Measurements from ENCODE around the gene NAMPT.

Gene NAMPT

DNA sequence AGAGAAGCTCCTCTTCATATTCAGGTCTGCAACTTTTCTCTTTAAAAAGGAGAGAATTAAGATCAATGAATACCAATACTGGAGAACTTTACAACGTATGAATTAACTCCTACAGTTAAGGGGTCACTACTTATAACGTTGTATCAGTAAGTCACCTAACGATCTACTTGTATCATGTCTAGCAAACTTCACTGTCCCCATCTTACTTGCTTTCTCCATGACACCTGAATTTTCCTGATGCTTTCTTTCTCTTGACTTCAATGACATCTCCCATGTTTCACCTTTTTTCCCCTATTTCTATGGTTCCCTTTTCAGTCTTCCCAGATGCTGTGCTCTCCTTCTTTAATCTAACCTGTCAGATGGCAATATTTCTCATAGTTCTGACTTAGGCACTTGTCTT, 19.6 kb downstream of the NAMPT start:
- Histone ChIP-seq H3K9ac (ENCODE audit: low read length) (no peak overlapping the region), H3K4me2 (ENCODE audit: low read length) (no peak overlapping the region), H3K27me3 (ENCODE audit: insufficient read depth, low read length) (no peaks in the 10 kb centered on the region), H3K36me3 (ENCODE audit: insufficient read depth, low read length) (peaks cover 87% of the 10 kb centered on the region), H3K9me3 (ENCODE audit: low read length) (no peaks in the 10 kb centered on the region), H3K79me2 (ENCODE audit: insufficient read depth, low read length) (no peaks in the 10 kb centered on the region), H2AFZ (ENCODE audit: low read length) (no peak overlapping the region), H3K27ac (ENCODE audit: low read depth, low read length, poor library complexity, severe bottlenecking) (no peak overlapping the region), H4K20me1 (ENCODE audit: insufficient read depth, low read length) (no peaks in the 10 kb centered on the region), H3K4me3 (ENCODE audit: low read depth, low read length, poor library complexity, severe bottlenecking) (no peak overlapping the region), H3K4me1 (ENCODE audit: insufficient read depth, low read length, severe bottlenecking) (no peaks in the 10 kb centered on the region), H3F3A (ENCODE audit: insufficient read depth, low read length) (no peaks in the 10 kb centered on the region), H3K9me2 (ENCODE audit: low read depth, low read length) (no peaks in the 10 kb centered on the region)
- TF ChIP-seq CTCF (IDR thresholded peaks at IDR 0.05; ENCODE audit: low read length) (no peak), EZH2 (IDR thresholded peaks at IDR 0.05; ENCODE audit: borderline replicate concordance, low read length) (no peak)

DNA sequence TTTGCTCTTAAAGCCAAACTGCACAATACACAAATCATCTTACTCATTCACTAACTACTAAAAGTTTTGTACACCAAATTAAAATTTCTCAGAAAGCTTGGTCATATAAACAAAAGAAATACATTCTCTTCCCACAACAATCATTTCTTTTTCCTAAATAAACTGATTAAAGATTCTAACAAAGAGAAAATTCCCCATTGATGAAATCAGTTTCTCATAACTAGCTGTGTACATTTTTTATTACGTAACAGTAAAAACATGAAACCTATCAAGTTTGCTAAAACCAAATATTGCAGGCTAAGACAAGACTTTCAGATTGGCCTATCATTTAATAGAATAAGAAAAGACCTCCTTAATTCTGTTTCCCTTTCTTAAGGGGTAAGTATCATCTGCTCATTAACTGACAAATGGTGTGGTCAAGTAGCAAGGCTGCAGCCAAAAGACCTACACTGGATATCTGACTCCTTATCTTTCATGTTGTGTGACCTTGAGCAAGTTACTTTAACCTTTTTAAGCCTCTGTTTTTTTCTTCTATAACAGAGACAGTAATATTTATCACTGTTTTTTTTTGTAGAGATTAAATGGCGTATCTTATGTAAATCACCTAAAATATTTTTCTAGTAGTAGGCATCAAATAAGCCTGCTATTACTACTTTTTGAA, 22.4 kb downstream of the NAMPT start:
- Histone ChIP-seq H3K9me3 (ENCODE audit: low read length) (no peaks in the 10 kb centered on the region), H3K4me3 (ENCODE audit: low read depth, low read length, poor library complexity, severe bottlenecking) (no peak overlapping the region), H3K4me2 (ENCODE audit: low read length) (no peak overlapping the region), H2AFZ (ENCODE audit: low read length) (no peak overlapping the region), H3K36me3 (ENCODE audit: insufficient read depth, low read length) (peaks cover 88% of the 10 kb centered on the region), H4K20me1 (ENCODE audit: insufficient read depth, low read length) (no peaks in the 10 kb centered on the region), H3K27me3 (ENCODE audit: insufficient read depth, low read length) (no peaks in the 10 kb centered on the region), H3K79me2 (ENCODE audit: insufficient read depth, low read length) (no peaks in the 10 kb centered on the region), H3K9me2 (ENCODE audit: low read depth, low read length) (no peaks in the 10 kb centered on the region), H3K9ac (ENCODE audit: low read length) (no peak overlapping the region), H3F3A (ENCODE audit: insufficient read depth, low read length) (no peaks in the 10 kb centered on the region), H3K27ac (ENCODE audit: low read depth, low read length, poor library complexity, severe bottlenecking) (no peak overlapping the region), H3K4me1 (ENCODE audit: insufficient read depth, low read length, severe bottlenecking) (no peaks in the 10 kb centered on the region)
- TF ChIP-seq EZH2 (IDR thresholded peaks at IDR 0.05; ENCODE audit: borderline replicate concordance, low read length) (no peak), CTCF (IDR thresholded peaks at IDR 0.05; ENCODE audit: low read length) (no peak)

DNA sequence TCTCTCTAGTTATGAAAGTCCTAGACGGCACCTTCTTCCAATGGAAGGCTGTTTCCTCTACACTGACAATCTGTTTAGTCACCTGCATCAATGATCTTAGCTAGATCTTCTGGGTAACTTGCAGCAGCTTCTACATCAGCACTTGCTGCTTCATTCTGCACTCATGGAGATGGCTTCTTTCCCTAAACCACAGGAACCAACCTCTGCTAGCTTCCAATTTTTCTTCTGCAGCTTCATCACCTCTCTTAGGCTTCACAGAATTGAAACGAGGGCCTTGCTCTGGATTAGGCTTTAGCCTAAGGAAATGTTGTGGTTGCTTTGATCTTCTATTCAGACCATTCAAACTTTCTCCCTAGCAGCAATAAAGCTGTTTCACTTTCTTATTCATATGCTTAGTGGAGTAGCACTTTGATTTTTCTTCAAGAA, 24.6 kb downstream of the NAMPT start:
- H3K27ac ChIP-seq (ENCODE audit: low read depth, low read length, poor library complexity, severe bottlenecking) = no peak overlapping the region
- H3K9ac ChIP-seq (ENCODE audit: low read length) = no peak overlapping the region
- no peak overlapping the region for H3K4me3 ChIP-seq (ENCODE audit: low read depth, low read length, poor library complexity, severe bottlenecking)
- no peaks in the 10 kb centered on the region for H3K9me2 ChIP-seq (ENCODE audit: low read depth, low read length)
- no peak for TF ChIP-seq EZH2 (IDR thresholded peaks at IDR 0.05; ENCODE audit: borderline replicate concordance, low read length)
- no peak overlapping the region for H3K4me2 ChIP-seq (ENCODE audit: low read length)
- no peaks in the 10 kb centered on the region for H3K79me2 ChIP-seq (ENCODE audit: insufficient read depth, low read length)
- H3K27me3 ChIP-seq (ENCODE audit: insufficient read depth, low read length) = no peaks in the 10 kb centered on the region
- no peaks in the 10 kb centered on the region for H3F3A ChIP-seq (ENCODE audit: insufficient read depth, low read length)
- H3K36me3 ChIP-seq (ENCODE audit: insufficient read depth, low read length) = peaks cover 77% of the 10 kb centered on the region
- H3K9me3 ChIP-seq (ENCODE audit: low read length) = no peaks in the 10 kb centered on the region
- H3K4me1 ChIP-seq (ENCODE audit: insufficient read depth, low read length, severe bottlenecking) = peaks cover 5% of the 10 kb centered on the region
- no peak overlapping the region for H2AFZ ChIP-seq (ENCODE audit: low read length)
- H4K20me1 ChIP-seq (ENCODE audit: insufficient read depth, low read length) = no peaks in the 10 kb centered on the region

GRCh38 chr7:106258789-106259188, 26.0 kb downstream of the NAMPT start:
- H3K9me3 ChIP-seq (ENCODE audit: low read length) = no peaks in the 10 kb centered on the region
- H3K4me1 ChIP-seq (ENCODE audit: insufficient read depth, low read length, severe bottlenecking) = peaks cover 5% of the 10 kb centered on the region
- no peaks in the 10 kb centered on the region for H4K20me1 ChIP-seq (ENCODE audit: insufficient read depth, low read length)
- H3K9ac ChIP-seq (ENCODE audit: low read length) = no peak overlapping the region
- no peaks in the 10 kb centered on the region for H3F3A ChIP-seq (ENCODE audit: insufficient read depth, low read length)
- no peaks in the 10 kb centered on the region for H3K27me3 ChIP-seq (ENCODE audit: insufficient read depth, low read length)
- H3K79me2 ChIP-seq (ENCODE audit: insufficient read depth, low read length) = no peaks in the 10 kb centered on the region
- no peak overlapping the region for H3K4me2 ChIP-seq (ENCODE audit: low read length)
- H3K9me2 ChIP-seq (ENCODE audit: low read depth, low read length) = no peaks in the 10 kb centered on the region
- no peak overlapping the region for H3K27ac ChIP-seq (ENCODE audit: low read depth, low read length, poor library complexity, severe bottlenecking)
- no peak overlapping the region for H3K4me3 ChIP-seq (ENCODE audit: low read depth, low read length, poor library complexity, severe bottlenecking)
- no peak overlapping the region for H2AFZ ChIP-seq (ENCODE audit: low read length)
- no peak for TF ChIP-seq CTCF (IDR thresholded peaks at IDR 0.05; ENCODE audit: low read length)
- no peak for TF ChIP-seq EZH2 (IDR thresholded peaks at IDR 0.05; ENCODE audit: borderline replicate concordance, low read length)
- H3K36me3 ChIP-seq (ENCODE audit: insufficient read depth, low read length) = peaks cover 79% of the 10 kb centered on the region
